SK-N-SH (cell line): Measurements from ENCODE around the gene KIF5C.

ENCODE experiments used
- CTCF ChIP-seq: fragments of 200-600 bp; sonication (generic); IDR thresholded peaks from 2 replicates; pipeline ENCODE4 v1.6.1; 2017; ENCODE audit warnings: antibody characterized with exemption, mild to moderate bottlenecking, moderate library complexity
- ELF1 ChIP-seq: IDR thresholded peaks from 2 replicates; pipeline ENCODE4 v1.4.0; 2012
- GATA2 ChIP-seq: sonication (generic); formaldehyde crosslinking; IDR thresholded peaks from 2 replicates; pipeline ENCODE4 v1.5.0; 2020; ENCODE audit warnings: mild to moderate bottlenecking, missing genetic modification reagents
- JUND ChIP-seq: IDR thresholded peaks from 2 replicates; pipeline ENCODE4 v1.4.0; 2012
- MEF2A ChIP-seq: IDR thresholded peaks from 2 replicates; pipeline ENCODE4 v1.4.0; 2012; ENCODE audit warnings: low read depth, borderline replicate concordance
- POLR2AphosphoS5 ChIP-seq: IDR thresholded peaks from 2 replicates; pipeline ENCODE4 v1.6.1; 2012; ENCODE audit warnings: low read depth, low read length
- REST ChIP-seq: IDR thresholded peaks from 2 replicates; pipeline ENCODE4 v1.6.1; 2012; ENCODE audit warnings: mild to moderate bottlenecking, low read depth, low read length, moderate library complexity
- RFX5 ChIP-seq: IDR thresholded peaks from 2 replicates; pipeline ENCODE4 v1.6.1; 2012; ENCODE audit warnings: mild to moderate bottlenecking, improper control_type of control experiment, low read length
- SMC3 ChIP-seq: IDR thresholded peaks from 2 replicates; pipeline ENCODE4 v1.6.1; 2012; ENCODE audit warnings: low read depth, low read length, improper control_type of control experiment
- TAF1 ChIP-seq: IDR thresholded peaks from 2 replicates; pipeline ENCODE4 v1.6.1; 2012; ENCODE audit warnings: low read depth, mild to moderate bottlenecking, low read length, moderate library complexity, borderline replicate concordance
- YY1 ChIP-seq: IDR thresholded peaks from 2 replicates; pipeline ENCODE4 v1.4.0; 2012; ENCODE audit warnings: low read depth, mild to moderate bottlenecking

GRCh38 chr2:149040451-149040850, 165.4 kb downstream of the KIF5C start:
- TF ChIP-seq CTCF (peak; percentile 39), YY1 (no peak), POLR2AphosphoS5 (no peak), GATA2 (CRISPR knock-in tag) (no peak), ELF1 (no peak), MEF2A (no peak), TAF1 (no peak), RFX5 (no peak), SMC3 (no peak), REST (no peak), JUND (no peak)
